Epithelial cell of esophagus (primary cell): ENCODE measurements around the gene FTO.

Experiments used
- DNase-seq: peaks from one replicate; pipeline ENCODE4 v3.0.0; 2010; ENCODE audit warnings: low read depth
- H3K4me3 ChIP-seq: 2 replicates; pipeline ENCODE4 v1.5.1; 2011; ENCODE audit warnings: mild to moderate bottlenecking, low read length, control low read depth
- CTCF ChIP-seq: IDR thresholded peaks from 2 replicates; pipeline ENCODE4 v1.5.1; 2011; ENCODE audit warnings: low read depth, mild to moderate bottlenecking, low read length, control low read depth, inconsistent platforms; ENCODE audit not compliant: insufficient read depth; ENCODE audit errors: missing control alignments

Gene FTO

GRCh38 chr16:54030451-54030850 lies 326.5 kb downstream of the FTO start:
- no peak for TF ChIP-seq CTCF
- no peak overlapping the region for H3K4me3 ChIP-seq
- peak; percentile 70 for DNase-seq

GRCh38 chr16:54031107-54031760 lies 327.3 kb downstream of the FTO start:
- peak; percentile 84 for DNase-seq
- no peak for TF ChIP-seq CTCF
- H3K4me3 ChIP-seq: no peak overlapping the region

GRCh38 chr16:54033747-54034146 lies 329.8 kb downstream of the FTO start:
- DNase-seq: peak; percentile 61
- TF ChIP-seq CTCF: no peak
- no peak overlapping the region for H3K4me3 ChIP-seq

GRCh38 chr16:54034684-54035083 lies 330.7 kb downstream of the FTO start:
- TF ChIP-seq CTCF: no peak
- H3K4me3 ChIP-seq: no peak overlapping the region
- DNase-seq: no peak

GRCh38 chr16:54040480-54040879 lies 336.5 kb downstream of the FTO start:
- TF ChIP-seq CTCF: no peak
- H3K4me3 ChIP-seq: no peak overlapping the region
- no peak for DNase-seq

DNA sequence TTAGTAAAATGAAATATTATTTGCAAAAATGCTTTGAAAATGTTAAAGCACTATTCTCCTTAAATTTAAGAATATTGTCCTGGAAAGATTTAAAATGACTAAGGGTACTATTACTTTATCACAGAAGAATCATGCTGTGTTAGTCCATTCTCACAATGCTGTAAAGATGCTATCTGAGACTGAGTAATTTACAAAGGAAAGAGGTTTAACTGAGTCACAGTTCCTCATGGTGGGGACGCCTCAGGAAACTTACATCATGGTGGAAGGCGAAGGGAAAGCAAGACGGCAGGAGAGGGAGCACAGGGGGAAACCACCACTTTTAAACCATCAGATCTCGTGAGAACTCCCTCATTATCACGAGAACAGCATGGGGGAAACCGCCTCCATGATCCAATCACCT lies 337.0 kb downstream of the FTO start:
- no peak overlapping the region for H3K4me3 ChIP-seq
- DNase-seq: no peak
- TF ChIP-seq CTCF: no peak
